Mesodermal cell (in vitro differentiated cells): ENCODE measurements around the gene MKRN1.
"Not testable (repeated sequence)": the region's sequence is repeated elsewhere in the genome, so short reads cannot be mapped to it uniquely, and the experiment has no call there.

Source experiments
- H3K27ac ChIP-seq: 2 replicates; pipeline ENCODE4 v1.7.0; 2013; ENCODE audit warnings: mild to moderate bottlenecking, low read depth, low read length, moderate library complexity; ENCODE audit not compliant: severe bottlenecking
- H3K36me3 ChIP-seq: 2 replicates; pipeline ENCODE4 v1.7.1; 2013; ENCODE audit warnings: mild to moderate bottlenecking, low read length, moderate library complexity; ENCODE audit not compliant: control insufficient read depth, insufficient read depth
- H3K4me1 ChIP-seq: one replicate; pipeline ENCODE4 v1.7.1; 2013; ENCODE audit warnings: mild to moderate bottlenecking, low read length; ENCODE audit not compliant: insufficient read depth, control insufficient read depth, poor library complexity, severe bottlenecking
- H3K4me3 ChIP-seq: 2 replicates; pipeline ENCODE4 v1.7.0; 2013; ENCODE audit warnings: low read length, control low read depth, mild to moderate bottlenecking; ENCODE audit not compliant: insufficient read depth, poor library complexity, severe bottlenecking; ENCODE audit errors: extremely low read depth
- H3K9me3 ChIP-seq: 2 replicates; pipeline ENCODE4 v1.7.1; 2013; ENCODE audit warnings: mild to moderate bottlenecking, low read length, moderate library complexity; ENCODE audit not compliant: control insufficient read depth
- WGBS, 2 experiments: methylation state at CpG; one replicate each; pipeline ENCODE4 v1.1.5; 2013; ENCODE audit warnings: missing lambda C conversion rate in 2 of 2; ENCODE audit not compliant: insufficient coverage in 2 of 2; 5-methylcytosine and 5-hydroxymethylcytosine counted together

MKRN1 gene

GRCh38 chr7:140509789-140510188 is 30.5 kb upstream of the MKRN1 start:
- Histone ChIP-seq H3K27ac (no peak overlapping the region), H3K36me3 (no peaks in the 10 kb centered on the region), H3K4me3 (no peak overlapping the region), H3K9me3 (no peaks in the 10 kb centered on the region), H3K4me1 (peaks cover 23% of the 10 kb centered on the region)
- 91 to 92% methylated on average over 2 of the region's 5 CpGs for WGBS, 2 experiments

- H3K4me3 ChIP-seq, H3K36me3 ChIP-seq, H3K9me3 ChIP-seq: not testable (repeated sequence)
- Histone ChIP-seq H3K27ac (peak overlapping the region; percentile 71), H3K4me1 (peaks cover 23% of the 10 kb centered on the region)
- 94 to 96% methylated on average over 5 of the region's 6 CpGs for WGBS, 2 experiments
Measured at GRCh38 chr7:140507556-140507955, 28.3 kb upstream of the MKRN1 start.

- no peak overlapping the region for H3K4me3 ChIP-seq
- no peaks in the 10 kb centered on the region for H3K36me3 ChIP-seq
- no peaks in the 10 kb centered on the region for H3K9me3 ChIP-seq
- H3K4me1 ChIP-seq, result peaks cover 23% of the 10 kb centered on the region
- WGBS, 2 experiments, result 19 to 23% methylated on average over 4 of the region's 5 CpGs
- H3K27ac ChIP-seq, result peak overlapping the region; percentile 3
Measured at GRCh38 chr7:140506788-140507464, 27.6 kb upstream of the MKRN1 start.

- no peaks in the 10 kb centered on the region for H3K9me3 ChIP-seq
- no peak overlapping the region for H3K4me3 ChIP-seq
- peaks cover 9% of the 10 kb centered on the region for H3K4me1 ChIP-seq
- whole genome bisulfite sequencing, 2 experiments, result 87 to 91% methylated on average over 5 of the region's 5 CpGs
- H3K36me3 ChIP-seq, result no peaks in the 10 kb centered on the region
- H3K27ac ChIP-seq, result no peak overlapping the region
Measured at GRCh38 chr7:140501966-140502365, 22.7 kb upstream of the MKRN1 start.

- H3K4me1 ChIP-seq, H3K36me3 ChIP-seq, H3K27ac ChIP-seq, H3K4me3 ChIP-seq, H3K9me3 ChIP-seq: not testable (repeated sequence)
- 100% methylated on average over 2 to 4 of the region's 7 CpGs for WGBS, 2 experiments
Measured at GRCh38 chr7:140497807-140498206, 18.5 kb upstream of the MKRN1 start.

- H3K27ac ChIP-seq, result no peak overlapping the region
- no peak overlapping the region for H3K4me3 ChIP-seq
- no peaks in the 10 kb centered on the region for H3K4me1 ChIP-seq
- H3K36me3 ChIP-seq, result no peaks in the 10 kb centered on the region
- WGBS, 2 experiments, result 50 to 67% methylated on average over 2 to 3 of the region's 5 CpGs
- H3K9me3 ChIP-seq, result no peaks in the 10 kb centered on the region
Measured at GRCh38 chr7:140497241-140497769, 18.0 kb upstream of the MKRN1 start.

- H3K4me1 ChIP-seq, result no peaks in the 10 kb centered on the region
- H3K27ac ChIP-seq, result no peak overlapping the region
- H3K9me3 ChIP-seq, result no peaks in the 10 kb centered on the region
- H3K4me3 ChIP-seq, result no peak overlapping the region
- no peaks in the 10 kb centered on the region for H3K36me3 ChIP-seq
- 95 to 96% methylated on average over 7 to 8 of the region's 9 CpGs for WGBS, 2 experiments
Measured at GRCh38 chr7:140495514-140496097, 16.3 kb upstream of the MKRN1 start.

GRCh38 chr7:140494867-140495266 is 15.6 kb upstream of the MKRN1 start:
- WGBS, 2 experiments, result 93 to 98% methylated on average over 9 of the region's 9 CpGs

GRCh38 chr7:140489026-140489359 is 9.7 kb upstream of the MKRN1 start:
- Histone ChIP-seq H3K4me3 (no peak overlapping the region), H3K27ac (no peak overlapping the region), H3K9me3 (no peaks in the 10 kb centered on the region), H3K36me3 (no peaks in the 10 kb centered on the region), H3K4me1 (peaks cover 11% of the 10 kb centered on the region)
- 94 to 100% methylated on average over 2 of the region's 2 CpGs for WGBS, 2 experiments

More at GRCh38 chr7:140494867-140495266, 15.6 kb upstream of the MKRN1 start:
- no peak overlapping the region for H3K27ac ChIP-seq
- no peaks in the 10 kb centered on the region for H3K36me3 ChIP-seq
- H3K9me3 ChIP-seq, result no peaks in the 10 kb centered on the region
- no peak overlapping the region for H3K4me3 ChIP-seq
- no peaks in the 10 kb centered on the region for H3K4me1 ChIP-seq

- WGBS, 2 experiments, result 87 to 92% methylated on average over 13 of the region's 14 CpGs
- no peaks in the 10 kb centered on the region for H3K9me3 ChIP-seq
- H3K4me3 ChIP-seq, result no peak overlapping the region
- H3K36me3 ChIP-seq, result no peaks in the 10 kb centered on the region
- peaks cover 11% of the 10 kb centered on the region for H3K4me1 ChIP-seq
- peak overlapping the region; percentile 53 for H3K27ac ChIP-seq
Measured at GRCh38 chr7:140485500-140486265, 6.4 kb upstream of the MKRN1 start.
